A549 (cell line): ENCODE data around the gene ZC3H10. TPM values are rescaled to one million over a fixed set of nuclear protein-coding genes. Genes with fewer than 3 reads are reported as not detected.

Source experiments
- ATAC-seq, 2 experiments: fragments of 200-7000 bp in 1 of 2; fragments of >200 bp in 1 of 2; cut with Nextera tagmentation in 1 of 2; cut with Tn5 transposase in 1 of 2; 3 replicates each; pipeline versions ENCODE4 v1.8.0 to v1.9.1; 2018 to 2020; ENCODE audit warnings: mild to moderate bottlenecking in 1 of 2, moderate library complexity in 1 of 2
- CTCF ChIA-PET: fragments of 300-600 bp; sonication (Branson Sonifier 250); formaldehyde crosslinking; extraction: SDS; loops from one replicate; lab custom pipeline; 2021; ENCODE audit warnings: antibody characterized with exemption, inconsistent platforms; lab: Yijun Ruan, JAX
- POLR2A ChIA-PET: fragments of 350-600 bp; formaldehyde crosslinking; extraction: SDS; loops from one replicate; lab custom pipeline; 2021; ENCODE audit warnings: antibody characterized with exemption, inconsistent platforms; lab: Yijun Ruan, JAX
- DNase-seq, 2 experiments: peaks; one replicate each; pipeline versions ENCODE4 v3.0.0 to v3.0.0-alpha.2; 2011 to 2016; ENCODE audit warnings: low read depth in 1 of 2, low spot score in 1 of 2
- FAIRE-seq: peaks from 2 replicates; lab custom pipeline; 2011; peaks lifted over from hg19 to GRCh38; lab: Jason Lieb, UNC
- H3K27ac ChIP-seq, 2 experiments: fragments of >200 bp; sonication (Bioruptor Twin); formaldehyde crosslinking; 3 replicates each; pipeline ENCODE4 v1.5.1; 2016 to 2017
- H3K4me1 ChIP-seq: fragments of >200 bp; sonication (Bioruptor Twin); formaldehyde crosslinking; 3 replicates; pipeline ENCODE4 v1.6.1; 2016
- H3K4me2 ChIP-seq: fragments of >200 bp; sonication (Bioruptor Twin); formaldehyde crosslinking; 3 replicates; pipeline ENCODE4 v1.6.1; 2016
- H3K4me3 ChIP-seq: fragments of >200 bp; sonication (Bioruptor Twin); formaldehyde crosslinking; 3 replicates; pipeline ENCODE4 v1.5.1; 2016
- H3K9me3 ChIP-seq: fragments of >200 bp; sonication (Bioruptor Twin); formaldehyde crosslinking; 3 replicates; pipeline ENCODE4 v1.6.1; 2016
- ATOH8 ChIP-seq: fragments of 250-450 bp; sonication (Bioruptor Pico); IDR thresholded peaks from 2 replicates; pipeline ENCODE4 v1.5.0; 2020; ENCODE audit warnings: low read depth, mild to moderate bottlenecking, moderate library complexity
- CEBPB ChIP-seq, 2 experiments: fragments of >200 bp in 1 of 2; sonication (Bioruptor Twin) in 1 of 2; formaldehyde crosslinking in 1 of 2; IDR thresholded peaks; 2 replicates each; pipeline ENCODE4 v1.6.1; 2012 to 2016
- CHD2 ChIP-seq: fragments of 150-350 bp; IDR thresholded peaks from 2 replicates; pipeline ENCODE4 v1.6.1; 2014; ENCODE audit warnings: low read length; ENCODE audit not compliant: partially characterized antibody
- CTCF ChIP-seq: fragments of >200 bp; sonication (Bioruptor Twin); formaldehyde crosslinking; IDR thresholded peaks from 3 replicates; pipeline ENCODE4 v1.5.1; 2016
- ESRRA ChIP-seq: fragments of 150-350 bp; IDR thresholded peaks from 2 replicates; pipeline ENCODE4 v1.6.1; 2014; ENCODE audit warnings: mild to moderate bottlenecking, low read length, borderline replicate concordance
- FOSL2 ChIP-seq, 2 experiments: fragments of 450-650 bp in 1 of 2; fragments of >200 bp in 1 of 2; sonication (Bioruptor Twin) in 1 of 2; formaldehyde crosslinking; IDR thresholded peaks; 2 replicates each; pipeline versions ENCODE4 v1.5.0 to v1.6.1; 2016 to 2020; ENCODE audit warnings: mild to moderate bottlenecking in 1 of 2, moderate library complexity in 1 of 2
- HEYL ChIP-seq: fragments of 250-450 bp; sonication (Bioruptor Pico); IDR thresholded peaks from 2 replicates; pipeline ENCODE4 v1.8.0; 2021; ENCODE audit warnings: mild to moderate bottlenecking, moderate library complexity
- JUN ChIP-seq, 2 experiments: fragments of >200 bp; sonication (Bioruptor Twin); formaldehyde crosslinking; IDR thresholded peaks; 2 replicates in 1 of 2; 3 replicates in 1 of 2; pipeline ENCODE4 v1.6.1; 2016 to 2017
- JUNB ChIP-seq: fragments of >200 bp; sonication (Bioruptor Twin); formaldehyde crosslinking; IDR thresholded peaks from 2 replicates; pipeline ENCODE4 v1.6.1; 2016
- KDM1A ChIP-seq: fragments of 200-600 bp; sonication (generic); IDR thresholded peaks from 2 replicates; pipeline ENCODE4 v1.6.1; 2016; ENCODE audit warnings: low read depth, mild to moderate bottlenecking
- MAFK ChIP-seq: fragments of 450-650 bp; IDR thresholded peaks from 2 replicates; pipeline ENCODE4 v1.6.1; 2014; ENCODE audit not compliant: partially characterized antibody
- MYC ChIP-seq: IDR thresholded peaks from 2 replicates; pipeline ENCODE4 v1.6.1; 2012; ENCODE audit warnings: mild to moderate bottlenecking, inconsistent platforms, low read length, improper control_type of control experiment, borderline replicate concordance
- NR3C1 ChIP-seq: fragments of >200 bp; sonication (Bioruptor Twin); formaldehyde crosslinking; IDR thresholded peaks from 3 replicates; pipeline ENCODE4 v1.6.1; 2017
- PBX3 ChIP-seq: IDR thresholded peaks from 2 replicates; pipeline ENCODE4 v1.6.1; 2012
- PHF8 ChIP-seq: fragments of 200-600 bp; sonication (generic); IDR thresholded peaks from 2 replicates; pipeline ENCODE4 v1.6.1; 2016; ENCODE audit warnings: low read depth, mild to moderate bottlenecking, antibody characterized with exemption, moderate library complexity, borderline replicate concordance
- POLR2AphosphoS2 ChIP-seq: conservative IDR thresholded peaks from 2 replicates; pipeline ENCODE4 v1.6.1; 2012; ENCODE audit warnings: low read length, improper control_type of control experiment, inconsistent platforms
- RAD21 ChIP-seq, 2 experiments: fragments of >200 bp in 1 of 2; sonication (Bioruptor Twin) in 1 of 2; formaldehyde crosslinking in 1 of 2; IDR thresholded peaks in 1 of 2; conservative IDR thresholded peaks in 1 of 2; 2 replicates in 1 of 2; 3 replicates in 1 of 2; pipeline ENCODE4 v1.6.1; 2012 to 2018; ENCODE audit warnings: inconsistent platforms in 1 of 2
- RARB ChIP-seq: fragments of 250-450 bp; sonication (Bioruptor Pico); IDR thresholded peaks from 2 replicates; pipeline ENCODE4 v1.8.0; 2021; ENCODE audit warnings: mild to moderate bottlenecking, moderate library complexity
- TP53 ChIP-seq: fragments of 250-450 bp; sonication (Bioruptor Pico); IDR thresholded peaks from 2 replicates; pipeline ENCODE4 v1.5.0; 2021; ENCODE audit warnings: mild to moderate bottlenecking, moderate library complexity
- WGBS: methylation state at CpG from one replicate; pipeline ENCODE4 v1.1.6; 2017; ENCODE audit errors: missing lambda C conversion rate; 5-methylcytosine and 5-hydroxymethylcytosine counted together
- polyA plus RNA-seq, 4 experiments: library from polyadenylated mRNA; depleted of rRNA in 3 of 4; stranded (reverse); fragments of >200 nt; fragmentation: RNase III in 1 of 4; extraction: RNeasy Plus Mini Kit Qiagen cat#74134 plus additional on column Dnase treatment in 1 of 4; gene quantifications; 2 replicates in 3 of 4; 3 replicates in 1 of 4; pipeline ENCODE4 v1.2.3, GENCODE V29; 2011 to 2017
- TF ChIP-seq, protein P1 (sequence below): fragments of >200 bp; sonication (Bioruptor Twin); formaldehyde crosslinking; IDR thresholded peaks from 3 replicates; pipeline ENCODE4 v1.6.1; 2016
- TF ChIP-seq, protein P2 (sequence below): IDR thresholded peaks from 2 replicates; pipeline ENCODE4 v1.6.1; 2012
- TF ChIP-seq, protein P3 (sequence below): fragments of 150-350 bp; IDR thresholded peaks from 2 replicates; pipeline ENCODE4 v1.6.1; 2014; ENCODE audit warnings: low read depth, mild to moderate bottlenecking, low read length

Gene ZC3H10
- polyA plus RNA-seq, 2 of the 4 experiments (the other 2 are of a cell fraction) = 2.1 to 3.2 TPM

DNA sequence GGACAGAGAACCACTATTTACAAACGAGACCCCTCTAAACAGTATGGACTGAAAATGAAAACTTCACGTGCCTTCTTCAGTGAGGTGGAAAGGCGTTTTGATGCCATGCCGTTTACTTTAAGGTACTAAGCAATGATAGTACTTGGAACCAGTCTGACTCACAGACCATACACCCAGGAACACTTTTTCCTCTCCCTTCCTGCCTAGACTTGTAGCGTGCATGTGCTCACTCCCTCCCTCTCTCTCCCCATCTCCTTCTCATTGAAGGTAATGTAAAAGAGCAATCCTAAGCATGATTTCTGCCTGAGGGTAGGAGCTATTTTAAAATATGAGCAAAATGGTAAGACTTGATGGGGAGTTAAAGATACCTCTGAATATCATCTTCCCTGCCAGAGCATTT is 7.5 kb upstream of the ZC3H10 start:
- no peaks in the 10 kb centered on the region for H3K9me3 ChIP-seq
- no peak overlapping the region for H3K4me2 ChIP-seq
- ChIA-PET POLR2A (no interaction called here), CTCF (interaction anchor here (0.6 to 5.3 kb wide), 6 partner anchors 9 to 115 kb away, joined by 3 to 29 read pairs (median 3); partner anchors contain the start of gene ZC3H10)
- H3K27ac ChIP-seq = no peak overlapping the region
- H3K4me1 ChIP-seq = peaks cover 22% of the 10 kb centered on the region
- H3K4me3 ChIP-seq = no peak overlapping the region
- ATAC-seq (no peak), DNase-seq (no peak)
- 93% methylated on average over 5 of the region's 5 CpGs for WGBS
- TF ChIP-seq JUNB = no peak
- no peak for TF ChIP-seq TP53
- TF ChIP-seq CEBPB (IDR thresholded peaks at IDR 0.05) = no peak
- no peak for TF ChIP-seq HEYL
- no peak for TF ChIP-seq PBX3
- no peak for TF ChIP-seq ATOH8 (CRISPR knock-in tag)
- no peak for TF ChIP-seq POLR2AphosphoS2
- no peak for TF ChIP-seq RAD21 (conservative IDR thresholded peaks at IDR 0.05 in 1 of 2, IDR thresholded peaks at IDR 0.05 in 1 of 2)
- no peak for TF ChIP-seq MAFK
- no peak for TF ChIP-seq NR3C1
- no peak for TF ChIP-seq CHD2
- no peak for TF ChIP-seq KDM1A
- TF ChIP-seq, all 56 proteins: peak for 0
- FAIRE-seq = no peak

- Histone ChIP-seq H3K4me1 (peaks cover 10% of the 10 kb centered on the region), H3K4me3 (no peak overlapping the region), H3K9me3 (no peaks in the 10 kb centered on the region), H3K4me2 (no peak overlapping the region), H3K27ac (no peak overlapping the region)
- CTCF ChIA-PET = interaction anchor here (2.3 kb wide), 1 partner anchor 35 kb away, joined by 8 read pairs; the partner anchor contains the start of gene ERBB3
- ATAC-seq (no peak), FAIRE-seq (no peak), DNase-seq (no peak)
- 93% methylated on average over 1 of the region's 1 CpG for WGBS
- POLR2A ChIA-PET = interaction anchor here (1.1 kb wide), 1 partner anchor 35 kb away, joined by 3 read pairs; no protein-coding TSS in a partner anchor
- TF ChIP-seq, protein P1, sequence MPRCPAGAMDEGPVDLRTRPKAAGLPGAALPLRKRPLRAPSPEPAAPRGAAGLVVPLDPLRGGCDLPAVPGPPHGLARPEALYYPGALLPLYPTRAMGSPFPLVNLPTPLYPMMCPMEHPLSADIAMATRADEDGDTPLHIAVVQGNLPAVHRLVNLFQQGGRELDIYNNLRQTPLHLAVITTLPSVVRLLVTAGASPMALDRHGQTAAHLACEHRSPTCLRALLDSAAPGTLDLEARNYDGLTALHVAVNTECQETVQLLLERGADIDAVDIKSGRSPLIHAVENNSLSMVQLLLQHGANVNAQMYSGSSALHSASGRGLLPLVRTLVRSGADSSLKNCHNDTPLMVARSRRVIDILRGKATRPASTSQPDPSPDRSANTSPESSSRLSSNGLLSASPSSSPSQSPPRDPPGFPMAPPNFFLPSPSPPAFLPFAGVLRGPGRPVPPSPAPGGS = no peak
- TF ChIP-seq MYC = no peak
- no peak for TF ChIP-seq ESRRA
- no peak for TF ChIP-seq CTCF
- no peak for TF ChIP-seq FOSL2 (IDR thresholded peaks at IDR 0.05)
- TF ChIP-seq FOSL2 (CRISPR knock-in tag; IDR thresholded peaks at IDR 0.05) = no peak
- TF ChIP-seq JUN (IDR thresholded peaks at IDR 0.05) = 0 out of 5 replicates have a peak, but pooled peaks of 1 of the 2 experiments have one; percentile 36
- no peak for TF ChIP-seq PHF8
- TF ChIP-seq CHD2 = no peak
- TF ChIP-seq, protein P2, sequence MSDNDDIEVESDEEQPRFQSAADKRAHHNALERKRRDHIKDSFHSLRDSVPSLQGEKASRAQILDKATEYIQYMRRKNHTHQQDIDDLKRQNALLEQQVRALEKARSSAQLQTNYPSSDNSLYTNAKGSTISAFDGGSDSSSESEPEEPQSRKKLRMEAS = no peak
- no peak for TF ChIP-seq MAFK
- TF ChIP-seq RARB = no peak
- TF ChIP-seq, protein P3, sequence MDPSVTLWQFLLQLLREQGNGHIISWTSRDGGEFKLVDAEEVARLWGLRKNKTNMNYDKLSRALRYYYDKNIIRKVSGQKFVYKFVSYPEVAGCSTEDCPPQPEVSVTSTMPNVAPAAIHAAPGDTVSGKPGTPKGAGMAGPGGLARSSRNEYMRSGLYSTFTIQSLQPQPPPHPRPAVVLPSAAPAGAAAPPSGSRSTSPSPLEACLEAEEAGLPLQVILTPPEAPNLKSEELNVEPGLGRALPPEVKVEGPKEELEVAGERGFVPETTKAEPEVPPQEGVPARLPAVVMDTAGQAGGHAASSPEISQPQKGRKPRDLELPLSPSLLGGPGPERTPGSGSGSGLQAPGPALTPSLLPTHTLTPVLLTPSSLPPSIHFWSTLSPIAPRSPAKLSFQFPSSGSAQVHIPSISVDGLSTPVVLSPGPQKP = no peak
- 0 out of 2 replicates have a peak, but pooled peaks have one; percentile 68 for TF ChIP-seq POLR2AphosphoS2
- TF ChIP-seq, all 56 proteins: peak for 2
These were observed 4.0 kb upstream of the ZC3H10 start for GRCh38 chr12:56114084-56114483.
